Measurements from ENCODE around the gene KRT36. TPM values are rescaled to one million over a fixed set of nuclear protein-coding genes. Genes with fewer than 3 reads are reported as not detected.

KRT36 gene
- not detected in 2 replicates for total RNA-seq

GRCh38 chr17:41489531-41489930, at the start of gene KRT36:
Gene KRT36, minus strand, starts transcription at chr17:41489910. Its CDS starts 46 bp downstream, at chr17:41489864.

GRCh38 chr17:41518789-41519449, 29.2 kb upstream of the KRT36 start, which contains the start of gene KRT15:
Gene KRT15, minus strand, starts transcription at chr17:41518890. Its CDS starts 63 bp downstream, at chr17:41518827.

GRCh38 chr17:41505007-41505808, 15.5 kb upstream of the KRT36 start, which contains the start of gene KRT13:
Gene KRT13, minus strand, starts transcription at chr17:41505612. Its CDS starts 62 bp downstream, at chr17:41505550.

GRCh38 chr17:41481036-41481435, 8.7 kb downstream of the KRT36 start, which contains the start of gene KRT35:
Gene KRT35, minus strand, starts transcription at chr17:41481151. Its CDS starts 54 bp downstream, at chr17:41481097.

GRCh38 chr17:41466988-41467387, 22.7 kb downstream of the KRT36 start, which contains the start of gene KRT32:
Gene KRT32, minus strand, starts transcription at chr17:41467386. Its CDS starts 61 bp downstream, at chr17:41467325.

GRCh38 chr17:41440531-41441033, 49.1 kb downstream of the KRT36 start, which contains the start of gene KRT38:
Gene KRT38, minus strand, starts transcription at chr17:41440983. Its CDS starts 62 bp downstream, at chr17:41440921.

Other genes with a start within 250 kb of the KRT36 start
- not detected in 2 replicates for gene KRTAP9-4, start 240.2 kb downstream of the KRT36 start, total RNA-seq
- not detected in 2 replicates for gene KRTAP9-9, start 234.5 kb downstream of the KRT36 start, total RNA-seq
- gene KRTAP9-6, start 224.5 kb downstream of the KRT36 start, total RNA-seq, result not detected in 2 replicates
- not detected in 2 replicates for gene KRTAP9-7, start 214.2 kb downstream of the KRT36 start, total RNA-seq
- not detected in 2 replicates for gene KRTAP29-1, start 187.1 kb downstream of the KRT36 start, total RNA-seq
- not detected in 2 replicates for gene KRTAP16-1, start 180.6 kb downstream of the KRT36 start, total RNA-seq
- gene KRTAP17-1, start 174.2 kb downstream of the KRT36 start, total RNA-seq, result not detected in 2 replicates
- gene KRT33A, start 139.1 kb downstream of the KRT36 start, total RNA-seq, result not detected in 2 replicates
- not detected in 2 replicates for gene KRT33B, start 120.1 kb downstream of the KRT36 start, total RNA-seq
- not detected in 2 replicates for gene KRT34, start 107.6 kb downstream of the KRT36 start, total RNA-seq
- not detected in 2 replicates for gene KRT31, start 92.3 kb downstream of the KRT36 start, total RNA-seq
- gene KRT37, start 65.3 kb downstream of the KRT36 start, total RNA-seq, result not detected in 2 replicates
- gene KRT38, start 48.9 kb downstream of the KRT36 start, total RNA-seq, result not detected in 2 replicates
- gene KRT32, start 22.5 kb downstream of the KRT36 start, total RNA-seq, result not detected in 2 replicates
- gene KRT35, start 8.8 kb downstream of the KRT36 start, total RNA-seq, result not detected in 2 replicates
- gene KRT13, start 15.7 kb upstream of the KRT36 start, total RNA-seq, result not detected in 2 replicates
- 9.6 TPM in 1 of 2 replicates, not detected in the other for gene KRT15, start 29.0 kb upstream of the KRT36 start, total RNA-seq
- gene KRT19, start 38.4 kb upstream of the KRT36 start, total RNA-seq, result 0.72 and 5.7 TPM in 2 replicates
- gene KRT9, start 82.1 kb upstream of the KRT36 start, total RNA-seq, result not detected in 2 replicates
- not detected in 2 replicates for gene KRT14, start 97.0 kb upstream of the KRT36 start, total RNA-seq
- not detected in 2 replicates for gene KRT16, start 122.9 kb upstream of the KRT36 start, total RNA-seq
- 0.54 and 0.65 TPM in 2 replicates for gene KRT17, start 134.7 kb upstream of the KRT36 start, total RNA-seq
- gene EIF1, start 199.0 kb upstream of the KRT36 start, total RNA-seq, result 109 and 140 TPM in 2 replicates
- not detected in 2 replicates for gene GAST, start 222.4 kb upstream of the KRT36 start, total RNA-seq
- gene HAP1, start 244.7 kb upstream of the KRT36 start, total RNA-seq, result not detected in 2 replicates

All from cardiac atrium fibroblast (primary cell).